GM19351 (cell line): ENCODE data around the gene CLIC4.
"Not testable (repeated sequence)": the region's sequence is repeated elsewhere in the genome, so short reads cannot be mapped to it uniquely, and the experiment has no call there.

Experiments used
- ATAC-seq: cut with Tn5 transposase; IDR thresholded peaks from one replicate; pipeline ENCODE4 v1.9.1; 2021; ENCODE audit warnings: mild to moderate bottlenecking, moderate library complexity; ENCODE audit not compliant: unreplicated experiment

CLIC4 gene

GRCh38 chr1:24769656-24770651 lies 24.7 kb downstream of the CLIC4 start:
- no peak for ATAC-seq

- no peak for ATAC-seq
Measured at GRCh38 chr1:24770881-24771280, 25.6 kb downstream of the CLIC4 start.

GRCh38 chr1:24771574-24771973 lies 26.3 kb downstream of the CLIC4 start:
- ATAC-seq, result no peak

GRCh38 chr1:24773618-24774017 lies 28.4 kb downstream of the CLIC4 start:
- no peak for ATAC-seq

GRCh38 chr1:24775348-24775747 lies 30.1 kb downstream of the CLIC4 start:
- ATAC-seq, result no peak

GRCh38 chr1:24775916-24776315 lies 30.7 kb downstream of the CLIC4 start:
- ATAC-seq, result no peak

GRCh38 chr1:24776821-24777220 lies 31.6 kb downstream of the CLIC4 start:
- no peak for ATAC-seq

- no peak for ATAC-seq
Measured at GRCh38 chr1:24778141-24778540, 32.9 kb downstream of the CLIC4 start.

GRCh38 chr1:24779199-24779598 lies 34.0 kb downstream of the CLIC4 start:
- not testable (repeated sequence) for ATAC-seq

- no peak for ATAC-seq
Measured at GRCh38 chr1:24779689-24780464, 34.6 kb downstream of the CLIC4 start.

GRCh38 chr1:24780626-24781025 lies 35.4 kb downstream of the CLIC4 start:
- not testable (repeated sequence) for ATAC-seq

GRCh38 chr1:24782689-24783088 lies 37.4 kb downstream of the CLIC4 start:
- ATAC-seq, result no peak

GRCh38 chr1:24783713-24784112 lies 38.5 kb downstream of the CLIC4 start:
- no peak for ATAC-seq

GRCh38 chr1:24786191-24786590 lies 40.9 kb downstream of the CLIC4 start:
- ATAC-seq, result no peak

- ATAC-seq, result no peak
Measured at GRCh38 chr1:24790490-24790889, 45.2 kb downstream of the CLIC4 start.

GRCh38 chr1:24793447-24794129 lies 48.3 kb downstream of the CLIC4 start:
- no peak for ATAC-seq

GRCh38 chr1:24794130-24794502 lies 48.9 kb downstream of the CLIC4 start:
- not testable (repeated sequence) for ATAC-seq

- ATAC-seq, result no peak
Measured at GRCh38 chr1:24795236-24795635, 50.0 kb downstream of the CLIC4 start.

- no peak for ATAC-seq
Measured at GRCh38 chr1:24796524-24796923, 51.3 kb downstream of the CLIC4 start.

GRCh38 chr1:24799242-24799641 lies 54.0 kb downstream of the CLIC4 start:
- ATAC-seq, result not testable (repeated sequence)

GRCh38 chr1:24801176-24801575 lies 55.9 kb downstream of the CLIC4 start:
- ATAC-seq, result no peak
